Left forelimb (tissue), 1 donor: ENCODE measurements around the gene PLPPR4.
"Not testable (repeated sequence)": the region's sequence is repeated elsewhere in the genome, so short reads cannot be mapped to it uniquely, and the experiment has no call there.

Experiments
- DNase-seq: peaks from one replicate; pipeline ENCODE4 v3.0.0-alpha.2; 2018; ENCODE audit warnings: low spot score

PLPPR4 gene

DNA sequence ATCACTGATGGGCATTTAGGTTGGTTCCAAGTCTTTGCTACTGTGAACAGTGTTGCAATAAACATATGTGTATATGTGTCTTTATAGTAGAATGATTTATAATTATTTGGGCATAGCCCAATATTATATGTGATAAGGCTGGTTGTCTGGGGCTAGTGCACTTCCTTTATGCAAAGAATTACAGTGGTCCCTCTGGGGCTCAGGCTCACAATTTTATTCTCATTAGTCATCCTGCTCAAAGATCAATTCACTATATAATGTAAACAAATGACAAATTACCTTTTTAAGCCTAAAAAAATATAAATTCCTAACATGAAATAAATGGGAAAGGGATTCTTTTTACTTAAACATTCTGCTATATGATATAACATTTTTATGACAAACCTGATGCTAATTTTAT lies 5.0 kb downstream of the PLPPR4 start:
- no peak for DNase-seq

DNA sequence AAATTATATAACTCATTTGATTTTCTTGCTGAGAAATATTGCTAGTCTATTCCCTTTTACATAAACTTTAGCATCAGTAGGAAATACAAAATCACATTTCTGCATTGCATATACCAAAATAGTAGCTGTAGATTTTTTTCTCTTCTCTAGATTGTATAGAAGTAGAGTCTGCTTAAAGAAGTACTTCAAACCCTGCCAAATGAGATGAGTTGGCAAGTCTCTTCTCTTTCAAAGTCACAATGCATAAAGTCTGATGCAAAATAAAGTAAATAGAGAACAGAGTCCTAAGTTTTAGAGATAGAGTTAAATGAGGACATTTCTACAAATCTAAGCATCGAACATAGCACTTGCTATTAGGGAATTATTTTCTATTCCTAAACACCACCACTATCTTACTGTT lies 6.4 kb downstream of the PLPPR4 start:
- no peak for DNase-seq

DNA sequence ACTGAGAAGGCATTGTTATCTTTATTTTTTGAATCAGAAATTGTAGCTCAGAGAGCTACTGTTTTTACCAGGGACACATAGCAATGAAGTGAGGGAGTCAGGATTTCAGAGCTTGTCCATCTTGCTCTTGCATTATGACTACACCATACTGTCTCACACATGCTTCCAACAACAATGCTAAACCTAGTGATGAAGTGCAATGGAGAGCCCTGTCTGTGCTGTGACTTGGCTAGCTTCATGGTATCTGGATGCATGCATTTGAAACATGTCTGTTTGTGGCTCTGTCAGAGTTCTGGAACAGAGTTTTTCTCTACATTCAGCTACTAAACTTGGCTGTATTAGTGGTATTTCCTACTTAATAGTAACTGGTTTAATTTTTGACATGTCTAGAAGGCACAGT lies 7.0 kb downstream of the PLPPR4 start:
- DNase-seq, result no peak

DNA sequence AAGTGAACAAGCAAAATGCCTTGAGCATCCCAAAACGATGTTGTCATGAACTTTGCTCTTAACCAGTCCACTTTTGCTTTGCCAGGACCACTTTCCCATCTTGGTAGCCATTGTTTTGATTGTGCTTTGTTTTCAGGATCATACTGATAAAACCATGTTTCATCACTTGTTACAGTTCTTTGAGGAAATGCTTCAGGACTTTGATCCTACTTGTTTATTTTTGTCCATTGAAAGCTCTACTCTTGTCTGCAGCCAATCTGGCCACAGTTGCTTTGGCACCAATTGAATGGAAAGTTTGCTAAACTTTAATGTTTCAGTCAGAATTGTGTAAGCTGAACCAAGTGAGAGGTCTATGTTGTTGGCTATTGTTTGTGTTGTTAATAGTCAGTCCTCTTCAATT lies 12.8 kb downstream of the PLPPR4 start:
- DNase-seq, result no peak

DNA sequence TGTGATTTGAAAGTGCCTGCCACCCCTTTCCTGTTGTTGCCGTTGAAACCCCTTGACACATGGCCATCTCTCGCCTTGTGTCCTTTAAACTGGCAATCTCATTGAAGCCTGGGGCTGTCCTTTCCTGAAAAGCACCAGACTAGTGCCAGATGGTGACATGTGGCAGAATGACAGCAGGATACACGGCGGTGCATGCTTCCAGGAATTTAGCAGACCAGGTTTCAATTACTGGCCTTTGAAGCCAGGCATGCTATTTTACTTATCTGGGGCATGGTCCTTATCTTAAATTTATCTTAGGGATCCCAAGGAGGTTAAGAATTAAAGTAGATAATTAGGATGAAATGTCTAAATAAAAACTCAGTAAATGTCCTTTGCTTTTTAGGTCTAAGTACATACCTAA lies 15.2 kb downstream of the PLPPR4 start:
- DNase-seq, result no peak

GRCh38 chr1:99281105-99281504 lies 16.8 kb downstream of the PLPPR4 start:
- DNase-seq, result no peak

GRCh38 chr1:99282536-99282935 lies 18.2 kb downstream of the PLPPR4 start:
- no peak for DNase-seq

DNA sequence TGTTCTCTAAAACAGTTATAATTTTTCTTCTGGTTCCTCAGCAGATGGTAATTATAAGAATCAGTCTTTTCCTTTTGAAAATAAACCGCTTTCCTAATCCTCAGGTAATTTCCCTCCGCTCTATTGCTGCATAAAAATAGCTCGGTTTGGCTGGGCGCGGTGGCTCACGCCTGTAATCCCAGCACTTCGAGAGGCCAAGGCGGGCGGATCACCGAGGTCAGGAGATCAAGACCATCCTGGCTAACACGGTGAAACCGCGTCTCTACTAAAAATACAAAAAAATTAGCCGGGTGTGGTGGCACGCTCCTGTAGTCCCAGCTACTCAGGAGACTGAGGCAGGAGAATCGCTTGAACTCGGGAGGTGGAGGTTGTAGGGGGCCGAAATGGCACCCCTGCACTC lies 19.2 kb downstream of the PLPPR4 start:
- not testable (repeated sequence) for DNase-seq

GRCh38 chr1:99292886-99293285 lies 28.6 kb downstream of the PLPPR4 start:
- DNase-seq, result no peak

DNA sequence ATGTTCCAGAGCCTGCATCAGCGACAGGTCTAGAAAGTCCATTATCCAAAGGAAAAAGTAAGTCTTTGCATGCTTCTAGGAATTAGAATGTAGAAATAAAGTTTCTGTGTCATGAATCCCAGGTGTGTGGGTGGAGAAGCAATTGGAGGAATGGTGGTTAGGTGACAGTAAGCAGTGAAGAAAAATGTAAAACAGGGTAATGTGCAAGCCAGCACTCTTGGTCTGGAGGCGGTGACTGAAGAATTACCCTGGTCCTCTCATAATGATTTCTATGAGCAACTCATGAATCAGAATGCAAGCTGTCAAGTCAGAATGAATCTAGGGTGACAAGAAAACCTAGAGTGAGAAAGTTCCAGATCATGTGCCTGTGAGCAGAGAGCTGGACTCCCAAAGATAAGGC lies 33.6 kb downstream of the PLPPR4 start:
- no peak for DNase-seq

- no peak for DNase-seq
Measured at GRCh38 chr1:99304725-99305282, 40.5 kb downstream of the PLPPR4 start.

- no peak for DNase-seq
Measured at GRCh38 chr1:99305626-99306025, 41.3 kb downstream of the PLPPR4 start.

- no peak for DNase-seq
Measured at GRCh38 chr1:99306056-99306455, 41.8 kb downstream of the PLPPR4 start.

DNA sequence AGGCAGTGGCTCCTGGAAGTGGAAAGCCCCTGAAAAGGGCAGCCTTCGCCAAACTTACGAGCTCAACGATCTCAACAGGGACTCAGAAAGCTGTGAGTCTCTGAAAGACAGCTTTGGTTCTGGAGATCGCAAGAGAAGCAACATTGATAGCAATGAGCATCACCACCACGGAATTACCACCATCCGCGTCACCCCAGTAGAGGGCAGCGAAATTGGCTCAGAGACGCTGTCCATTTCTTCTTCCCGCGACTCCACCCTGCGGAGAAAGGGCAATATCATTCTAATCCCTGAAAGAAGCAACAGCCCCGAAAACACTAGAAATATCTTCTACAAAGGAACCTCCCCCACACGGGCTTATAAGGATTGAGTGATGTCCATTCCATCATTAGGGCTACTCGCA lies 42.4 kb downstream of the PLPPR4 start:
- DNase-seq, result no peak

DNA sequence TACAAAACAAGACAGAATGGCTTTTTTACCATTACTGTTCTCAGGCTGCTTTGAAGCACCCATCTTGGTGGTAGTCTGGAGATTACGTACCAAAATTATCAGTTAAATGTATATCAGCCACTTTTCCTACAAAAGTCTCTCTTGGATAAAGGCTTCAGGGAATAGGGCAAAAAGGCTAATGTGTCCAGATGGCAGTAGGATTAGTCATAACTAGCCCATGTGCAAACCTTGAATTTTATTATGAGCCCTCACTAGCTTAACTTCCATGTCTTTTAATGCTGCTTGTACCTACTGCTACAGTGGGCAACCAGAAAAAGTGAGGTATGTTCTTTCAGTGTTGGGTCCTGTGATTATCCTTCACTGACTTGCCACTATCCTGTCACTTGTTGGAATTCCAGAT lies 51.0 kb downstream of the PLPPR4 start:
- no peak for DNase-seq

DNA sequence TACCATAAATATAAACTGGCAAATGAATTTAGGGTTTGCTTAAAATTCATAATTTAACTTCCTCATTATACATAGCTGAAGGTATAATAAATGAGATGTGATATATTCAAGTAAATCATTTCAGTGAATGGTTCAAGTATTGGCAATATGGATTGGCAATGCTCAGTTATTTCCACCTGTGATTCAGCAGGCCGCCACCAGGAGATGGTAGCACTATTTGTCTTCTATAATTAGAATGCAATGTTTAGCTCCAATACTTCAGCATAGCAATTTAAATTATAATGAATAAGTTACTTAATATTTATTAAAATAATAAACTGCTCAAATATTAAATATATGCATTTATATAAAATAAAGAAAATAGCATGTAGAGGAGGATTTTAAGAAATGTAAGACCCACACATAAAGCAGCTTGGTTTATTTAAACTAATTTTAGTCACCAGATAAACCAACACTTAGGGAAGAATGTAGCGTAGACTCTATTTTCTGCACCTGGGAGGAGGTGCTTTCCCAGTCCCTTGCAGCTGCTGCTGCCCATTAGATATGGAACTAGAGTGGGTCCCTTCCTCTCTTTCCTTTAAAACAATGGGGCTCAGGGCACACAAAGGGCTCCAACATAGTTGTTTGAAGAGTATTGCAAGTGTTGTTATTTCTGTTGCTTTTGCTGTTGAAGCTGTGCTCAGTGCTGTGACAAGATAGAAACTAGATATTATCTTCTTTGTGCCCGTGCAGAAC lies 62.1 kb downstream of the PLPPR4 start:
- DNase-seq, result no peak

GRCh38 chr1:99327357-99327756 lies 63.1 kb downstream of the PLPPR4 start:
- DNase-seq, result no peak

DNA sequence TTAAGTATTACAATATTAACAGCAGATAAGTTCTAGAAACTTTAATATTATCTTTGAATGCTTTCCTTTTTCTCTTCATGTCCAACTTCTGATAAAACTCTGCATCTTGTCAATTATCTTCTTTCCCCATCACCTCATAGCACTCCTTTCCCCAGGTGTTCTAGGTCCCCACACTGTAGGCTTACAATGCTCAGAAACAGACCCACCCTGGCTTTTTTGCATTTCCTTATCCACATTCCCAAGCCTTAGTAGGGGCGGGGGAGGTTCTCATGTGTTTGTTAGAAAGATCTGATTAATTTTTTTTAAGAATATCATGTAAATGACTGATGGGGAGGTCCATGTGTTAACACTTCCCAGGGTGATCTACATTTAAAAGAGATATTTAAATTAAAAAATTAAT lies 63.9 kb downstream of the PLPPR4 start:
- DNase-seq, result no peak

DNA sequence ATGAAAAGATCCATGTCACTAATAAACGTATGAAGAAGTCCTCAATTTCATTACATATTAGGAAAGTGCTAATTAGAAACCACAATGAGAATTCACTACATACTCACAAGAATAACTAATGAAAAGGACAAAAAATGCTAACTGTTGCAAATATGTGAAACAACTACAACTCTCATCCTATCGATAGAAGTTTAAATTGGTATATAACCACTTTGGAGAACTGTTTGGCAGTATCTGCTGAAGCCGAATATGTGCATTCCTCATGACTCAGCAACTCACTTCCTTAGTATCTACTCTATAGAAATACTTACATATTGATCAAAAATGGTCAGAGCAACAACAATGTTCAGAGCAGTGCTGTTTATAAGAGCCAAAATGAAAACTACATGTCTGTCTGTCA lies 66.8 kb downstream of the PLPPR4 start:
- DNase-seq, result no peak

- no peak for DNase-seq
Measured at GRCh38 chr1:99331636-99332035, 67.3 kb downstream of the PLPPR4 start.

DNA sequence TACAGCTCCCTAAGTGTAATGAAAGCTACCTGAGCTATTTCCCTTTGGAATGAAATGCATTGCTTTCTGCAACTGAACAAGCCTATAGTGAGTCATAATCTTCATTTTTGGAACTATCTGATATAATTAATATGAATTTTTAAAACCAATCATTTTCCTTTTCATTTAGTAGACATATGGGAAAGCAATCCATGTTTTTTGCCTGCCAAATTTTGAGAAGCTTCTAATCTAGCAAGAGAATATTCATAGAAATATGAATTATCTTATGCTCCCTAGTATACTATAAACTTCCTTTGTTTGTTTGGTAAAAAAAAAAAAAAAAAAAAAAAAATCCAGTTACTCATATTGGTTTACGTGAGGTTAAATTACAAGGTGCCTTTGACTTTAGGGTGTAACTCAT lies 68.3 kb downstream of the PLPPR4 start:
- no peak for DNase-seq

GRCh38 chr1:99334991-99335390 lies 70.7 kb downstream of the PLPPR4 start:
- no peak for DNase-seq

GRCh38 chr1:99347041-99347684 lies 82.9 kb downstream of the PLPPR4 start:
- no peak for DNase-seq
